ENCODE results near the gene FAM181B.
A peak's percentile ranks its signal among the peaks of the same experiment; 100 is the strongest.
"Not testable (repeated sequence)": the region's sequence is repeated elsewhere in the genome, so short reads cannot be mapped to it uniquely, and the experiment has no call there.

The FAM181B gene

DNA sequence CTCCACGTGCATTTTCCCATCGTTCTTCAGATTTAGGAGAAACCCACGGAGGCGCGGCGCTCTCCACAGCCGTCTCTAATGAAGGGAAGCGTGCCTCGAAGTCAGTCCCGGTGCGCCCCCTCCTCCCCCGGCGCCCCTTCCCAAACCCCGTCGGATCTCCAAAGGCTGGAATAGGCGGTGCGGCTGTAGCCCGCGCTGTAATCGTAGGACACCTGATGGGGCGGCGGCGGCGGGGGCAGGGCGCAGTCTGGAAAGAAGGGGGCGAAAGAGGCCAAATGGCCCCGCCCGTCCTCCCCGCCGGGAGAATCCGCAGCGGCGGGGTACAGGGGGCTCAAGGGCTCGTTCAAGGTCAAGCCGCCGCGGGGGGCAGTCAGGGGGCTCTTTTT, 1.3 kb downstream of the FAM181B start:
- no peak for DNase-seq

DNA sequence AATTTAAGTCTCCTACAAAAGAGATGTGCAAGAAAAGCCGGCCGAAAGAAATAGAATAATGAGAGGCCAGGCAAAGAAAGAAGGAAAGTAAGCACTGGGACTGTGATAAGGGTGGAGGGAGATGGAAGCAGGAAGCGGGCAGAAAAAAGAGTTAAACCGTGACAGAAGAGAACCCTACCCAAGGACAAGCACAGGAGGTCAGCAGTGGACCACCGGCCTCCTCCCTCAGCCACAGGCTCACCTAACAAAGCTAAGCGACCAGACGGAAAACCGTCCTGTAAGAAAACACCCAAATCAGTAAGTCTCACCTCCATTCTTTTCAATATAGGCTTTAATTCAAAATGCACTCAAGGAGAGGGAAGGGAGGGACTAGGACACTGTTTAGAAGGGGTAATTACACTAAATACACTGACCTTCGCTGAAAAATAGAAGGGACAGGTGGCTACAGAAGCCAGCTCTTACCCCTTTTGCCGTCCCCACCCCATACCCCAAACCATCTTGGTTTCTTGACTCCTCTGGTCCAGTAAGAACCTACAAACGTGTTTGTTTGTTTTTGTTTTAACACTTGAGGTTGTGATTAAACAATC, 1.9 kb downstream of the FAM181B start:
- no peak for DNase-seq

DNA sequence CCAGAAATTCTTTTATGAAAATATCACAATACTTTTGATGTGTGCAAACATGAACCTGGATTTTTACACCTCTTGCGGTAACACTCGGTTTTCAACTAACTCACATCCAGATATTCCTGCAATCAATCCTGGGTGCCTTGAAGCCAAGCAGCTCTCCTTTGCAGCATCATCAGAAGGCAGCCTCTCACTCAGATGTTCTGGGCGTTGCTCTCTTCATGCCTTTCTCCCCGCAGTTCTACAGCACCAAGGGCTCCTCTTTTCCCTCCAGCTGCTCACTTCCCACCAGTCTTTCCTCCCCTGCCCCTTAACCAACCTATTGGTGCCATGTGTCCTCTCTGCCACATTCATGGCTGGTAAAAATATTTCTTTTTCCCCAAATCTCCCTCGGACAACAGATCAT, 2.9 kb downstream of the FAM181B start:
- DNase-seq: no peak

GRCh38 chr11:82730286-82730685, 3.4 kb downstream of the FAM181B start:
- no peak for DNase-seq

DNA sequence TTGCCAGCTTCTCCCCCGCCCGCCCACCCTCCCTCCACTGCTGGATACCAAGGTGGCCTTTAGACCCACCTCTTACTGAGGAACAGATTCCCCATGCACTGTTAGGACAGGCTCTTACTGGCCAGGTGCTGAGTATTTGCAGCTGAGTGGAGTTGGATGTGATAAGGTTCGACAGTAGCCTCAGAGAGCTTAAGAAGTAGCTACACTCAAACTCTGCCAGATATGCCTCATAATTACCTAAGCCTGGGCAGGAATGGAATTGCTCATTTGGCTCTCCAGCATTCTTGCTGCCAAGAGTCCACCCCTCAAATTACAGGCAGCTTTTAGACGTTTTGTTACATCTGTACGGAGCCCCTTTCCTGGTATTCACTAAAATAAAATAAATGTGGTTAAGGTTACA, 9.6 kb downstream of the FAM181B start:
- DNase-seq: no peak

- no peak for DNase-seq
Observed at GRCh38 chr11:82722231-82722630, 11.4 kb downstream of the FAM181B start.

GRCh38 chr11:82720267-82721065, 13.2 kb downstream of the FAM181B start:
- no peak for DNase-seq

DNA sequence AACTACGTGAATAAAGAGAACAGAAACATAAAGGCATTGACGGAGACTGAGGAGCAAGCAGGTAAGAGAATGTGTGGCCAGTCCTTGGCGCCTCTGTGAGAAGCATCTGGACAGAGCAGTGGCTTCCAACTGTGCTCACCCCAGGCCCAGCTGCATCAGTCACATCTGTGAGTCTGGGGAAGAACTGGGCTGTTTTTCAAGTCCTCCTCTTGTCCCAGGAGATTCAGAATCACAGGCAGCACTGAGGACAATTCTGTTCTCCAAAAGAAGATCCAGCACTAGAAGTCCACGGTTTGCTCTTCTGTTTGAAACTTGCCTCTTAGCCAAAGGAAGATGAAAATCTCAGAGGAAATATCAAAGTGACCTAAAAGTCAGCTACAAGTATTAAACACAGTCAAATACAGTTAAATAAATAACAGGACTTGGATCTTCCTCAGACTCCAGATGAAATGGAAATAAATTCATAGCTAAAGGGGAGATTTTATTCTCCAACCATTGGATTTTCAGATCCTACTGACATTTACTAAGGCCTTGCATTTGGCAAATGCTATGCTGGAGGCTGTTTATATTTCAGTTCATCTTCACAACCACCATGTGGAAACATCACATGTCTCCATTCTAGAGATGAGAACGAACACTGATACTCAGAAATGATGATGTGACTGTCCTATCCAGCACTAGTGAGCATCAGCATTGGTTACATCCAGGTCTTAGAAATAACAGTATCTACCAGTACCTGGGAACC, 14.1 kb downstream of the FAM181B start:
- DNase-seq: no peak

GRCh38 chr11:82718821-82719220, 14.8 kb downstream of the FAM181B start:
- DNase-seq: peak; percentile 10 to 12

GRCh38 chr11:82718307-82718706, 15.4 kb downstream of the FAM181B start:
- peak; percentile 43 to 47 for DNase-seq

DNA sequence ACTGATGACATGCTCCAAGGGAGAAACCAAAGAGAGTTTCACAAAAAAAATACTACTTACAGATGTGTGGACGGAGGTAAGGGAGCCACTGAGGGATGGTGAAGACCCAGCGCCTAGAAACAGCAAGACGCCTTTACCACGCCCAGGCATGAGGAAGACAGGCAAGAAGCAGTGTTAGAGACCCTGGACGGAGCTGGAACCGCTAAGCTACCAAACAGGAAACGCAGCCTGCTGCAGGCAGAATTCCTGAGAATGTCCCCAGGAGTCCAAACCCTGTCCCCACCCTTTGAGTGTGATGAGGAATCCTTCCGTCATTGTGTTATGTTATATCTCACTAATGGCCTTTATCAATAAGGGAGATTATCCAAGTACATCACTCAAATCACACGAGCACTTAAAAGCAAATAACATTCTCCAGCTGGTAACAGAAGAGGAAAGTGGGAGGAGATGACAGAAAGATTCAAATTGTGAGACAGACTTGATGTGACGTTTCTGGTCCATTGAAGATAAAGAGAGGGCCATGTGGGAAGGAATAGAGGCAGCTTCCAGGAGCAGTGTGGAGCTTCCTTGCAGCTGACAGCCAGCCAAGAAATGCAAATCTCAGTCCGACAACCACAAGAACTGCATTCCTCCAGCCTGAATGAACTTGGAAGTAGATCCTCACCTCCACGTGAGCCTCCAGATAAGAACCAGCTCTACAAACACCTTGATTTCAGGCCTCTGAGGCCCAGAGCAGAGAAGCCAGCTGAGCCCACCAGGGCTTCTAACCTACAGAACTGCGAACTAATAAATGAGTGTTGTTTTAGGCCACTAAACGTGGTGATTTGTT, 19.1 kb downstream of the FAM181B start:
- no peak for DNase-seq

- no peak for DNase-seq
Observed at GRCh38 chr11:82711648-82712047, 22.0 kb downstream of the FAM181B start.

- DNase-seq: no peak
Observed at GRCh38 chr11:82703796-82704195, 29.9 kb downstream of the FAM181B start.

DNA sequence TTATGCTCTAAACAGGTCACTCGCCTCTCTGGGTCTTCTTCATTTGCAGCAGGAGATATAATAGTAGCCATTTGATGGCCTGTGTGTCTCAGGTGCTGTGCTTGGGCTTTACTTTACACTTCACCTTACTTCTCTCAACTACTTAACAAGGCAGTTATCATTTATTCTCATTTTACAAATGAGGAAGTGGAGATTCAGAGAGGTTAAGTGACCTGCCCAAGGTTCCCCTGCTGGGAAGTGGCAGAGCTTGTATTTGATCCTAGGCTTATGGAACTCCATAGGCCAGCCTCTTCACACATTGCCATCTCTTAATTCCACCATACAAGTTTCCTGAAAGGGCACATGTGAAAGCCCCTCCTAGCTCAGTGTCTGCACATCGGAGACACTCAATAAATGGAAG, 30.4 kb downstream of the FAM181B start:
- no peak for DNase-seq

DNA sequence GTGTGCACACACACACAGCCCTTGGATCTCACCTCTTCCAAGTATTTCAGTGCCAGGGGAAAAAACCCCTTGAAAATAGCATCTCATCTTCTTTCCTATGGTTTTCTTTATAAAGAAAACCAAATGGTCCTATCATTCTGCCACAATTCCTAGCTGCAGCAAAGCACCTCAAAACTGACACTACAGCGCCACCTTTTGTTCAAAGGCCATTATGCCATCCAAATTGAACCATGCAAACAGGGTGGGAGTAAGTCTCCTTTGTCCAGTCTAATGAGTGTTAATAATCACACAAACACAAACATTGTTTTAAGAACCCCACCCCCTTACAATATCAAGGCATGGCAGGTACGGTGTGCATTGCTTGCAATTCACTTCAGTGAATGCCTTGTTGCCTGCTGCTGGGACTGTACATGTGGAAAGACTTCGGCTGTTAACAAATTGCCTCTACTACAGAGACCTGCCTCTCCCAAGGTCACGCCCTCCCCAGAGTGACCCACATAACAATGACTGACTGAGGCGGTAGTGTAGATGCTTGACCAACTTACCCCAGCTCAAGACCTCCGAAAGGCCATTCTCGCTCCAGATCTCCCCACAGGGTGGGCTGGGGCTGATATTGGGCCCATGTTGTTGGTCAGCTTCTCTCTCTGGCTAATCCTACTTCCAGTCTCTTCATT, 31.7 kb downstream of the FAM181B start:
- peak; percentile 21 to 46 for DNase-seq

DNA sequence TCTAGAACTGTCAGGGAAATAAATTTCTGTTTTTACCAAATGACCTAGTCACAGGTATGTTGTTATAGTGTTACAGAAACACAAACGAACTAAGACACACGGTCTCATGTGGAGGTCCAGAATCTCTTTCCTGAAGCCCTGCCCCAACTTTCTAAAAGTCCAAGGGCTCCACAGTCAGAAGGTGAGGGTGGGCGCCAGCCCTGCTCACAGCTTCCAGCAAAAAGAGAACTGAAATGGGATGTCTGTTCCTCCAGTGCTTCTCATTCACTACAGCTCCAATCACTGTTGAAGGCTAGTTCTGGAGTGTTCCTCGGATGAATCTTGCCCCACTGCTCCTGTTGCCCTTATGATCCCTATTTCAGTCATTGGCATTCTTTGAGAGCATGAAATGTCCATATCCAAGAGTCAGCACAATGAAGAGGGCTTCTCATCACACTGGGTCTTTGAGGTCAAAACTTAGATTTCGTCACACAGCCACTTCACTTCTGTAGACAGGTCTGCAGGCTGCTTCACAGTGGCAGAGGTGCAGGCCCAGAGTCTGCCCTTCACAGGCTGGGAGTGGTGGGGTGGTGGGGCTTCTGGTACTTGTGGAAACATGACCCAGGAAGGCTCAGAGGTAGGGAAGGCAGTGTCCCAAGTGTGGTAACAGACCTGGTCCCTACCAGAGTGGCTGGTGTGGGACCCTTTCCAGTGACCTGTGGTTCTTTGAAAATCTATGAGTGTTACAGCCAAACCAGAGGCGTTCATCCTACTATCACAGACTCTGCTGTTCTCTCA, 34.9 kb downstream of the FAM181B start:
- DNase-seq: no peak

- DNase-seq: no peak
Observed at GRCh38 chr11:82692981-82693380, 40.7 kb downstream of the FAM181B start.

GRCh38 chr11:82689347-82689746, 44.3 kb downstream of the FAM181B start:
- DNase-seq: not testable (repeated sequence)

- no peak for DNase-seq
Observed at GRCh38 chr11:82686211-82686610, 47.5 kb downstream of the FAM181B start.

GRCh38 chr11:82683029-82683428, 50.6 kb downstream of the FAM181B start:
- DNase-seq: no peak

DNA sequence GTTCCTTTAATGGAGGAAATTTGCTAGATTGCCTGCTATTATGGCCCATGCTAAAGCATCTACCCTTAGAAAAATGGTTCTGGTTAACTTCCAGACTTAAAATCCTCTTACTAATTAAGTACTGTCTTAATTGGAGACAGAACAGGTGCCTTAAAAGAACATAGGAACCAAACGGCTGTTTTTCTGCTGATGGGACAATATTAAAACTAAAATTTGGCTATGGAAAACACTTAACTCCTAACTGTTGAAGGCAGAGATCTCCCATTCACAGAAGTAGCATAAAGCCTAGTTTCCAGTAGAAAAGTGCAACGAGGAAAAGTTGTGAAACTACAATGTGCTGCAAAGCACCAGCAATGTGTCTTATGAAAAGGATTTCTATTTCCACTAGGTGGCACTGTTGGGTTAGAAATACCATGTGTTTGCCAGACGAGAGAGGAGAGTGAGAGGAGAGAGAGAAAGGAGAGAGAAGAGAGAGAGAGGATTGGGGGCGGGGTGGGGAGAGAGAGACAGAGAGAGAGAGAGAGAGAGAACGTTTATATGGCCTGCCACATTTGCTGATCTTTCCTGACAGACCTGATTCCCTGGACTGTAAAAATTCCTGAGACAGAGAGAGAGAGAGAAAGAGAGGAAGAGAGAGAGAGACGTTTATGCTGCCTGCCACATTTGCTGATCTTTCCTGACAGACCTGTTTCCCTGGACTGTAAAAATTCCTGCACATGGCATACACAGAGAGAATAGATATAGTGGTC, 51.5 kb downstream of the FAM181B start:
- DNase-seq: peak; percentile 48 to 65
